Lower lobe of right lung (tissue), 2 donors: ENCODE results near the gene MRFAP1. TPM values are rescaled to one million over a fixed set of nuclear protein-coding genes. Genes with fewer than 3 reads are reported as not detected.

Experiments
- ATAC-seq, 2 donors: fragments of 200-7000 bp; cut with Tn5 transposase; one replicate each; pipeline ENCODE4 v1.9.1; 2020 to 2022; ENCODE audit warnings: mild to moderate bottlenecking in 2 of 2, moderate library complexity in 2 of 2
- DNase-seq: peaks from one replicate; pipeline ENCODE4 v3.0.0-alpha.2; 2020
- H3K27ac ChIP-seq: fragments of 200-600 bp; one replicate; pipeline ENCODE4 v1.8.0; 2022
- H3K27me3 ChIP-seq: fragments of 200-600 bp; one replicate; pipeline ENCODE4 v1.8.0; 2022; ENCODE audit warnings: low read depth
- H3K36me3 ChIP-seq: fragments of 200-600 bp; one replicate; pipeline ENCODE4 v1.8.0; 2022; ENCODE audit warnings: mild to moderate bottlenecking
- H3K4me1 ChIP-seq: fragments of 200-600 bp; one replicate; pipeline ENCODE4 v1.8.0; 2022
- H3K4me3 ChIP-seq: fragments of 200-600 bp; one replicate; pipeline ENCODE4 v1.8.0; 2022; ENCODE audit warnings: mild to moderate bottlenecking
- H3K9me3 ChIP-seq: fragments of 200-600 bp; one replicate; pipeline ENCODE4 v1.8.0; 2022
- intact Hi-C: fragments of 100-400 bp; cut with DNase I; formaldehyde crosslinking; loops from one replicate; pipeline ENCODE4 v1.11.0; 2022
- total RNA-seq: library from RNA; stranded (reverse); fragmentation: NEBNext Ultra II Directional; extraction: Animal tissue kit (Norgen Biotek cat#: 25700); gene quantifications from one replicate; pipeline ENCODE4 v1.2.1, GENCODE V29; 2021
- TF ChIP-seq, protein P1 (sequence below): fragments of 200-600 bp; IDR thresholded peaks from one replicate; pipeline ENCODE4 v1.8.0; 2022; ENCODE audit warnings: antibody characterized with exemption, mild to moderate bottlenecking
- donor health status: DM: no; HTN: yes; CAD: no; lungs with severe emphysema.

Gene MRFAP1
- total RNA-seq, 1 donor from 2014 or later, result 211 TPM

DNA sequence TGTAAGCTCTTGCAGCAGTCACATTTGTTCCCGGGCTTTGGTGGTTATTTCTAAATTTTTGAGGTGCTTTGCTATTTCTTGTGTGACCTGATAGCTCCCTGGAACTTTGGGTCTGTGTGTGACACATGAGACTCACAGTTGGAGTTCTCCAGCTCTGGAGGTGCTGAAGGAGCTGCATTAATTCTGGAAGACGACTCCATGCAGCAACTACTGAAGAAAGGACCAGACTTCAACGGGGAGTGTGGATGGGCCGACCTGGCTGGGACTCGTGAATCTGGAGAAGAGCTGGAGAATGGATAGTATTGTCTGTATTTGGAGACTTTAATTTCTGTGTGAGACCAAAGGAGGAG, 1.5 kb downstream of the MRFAP1 start:
- TF ChIP-seq, protein P1, sequence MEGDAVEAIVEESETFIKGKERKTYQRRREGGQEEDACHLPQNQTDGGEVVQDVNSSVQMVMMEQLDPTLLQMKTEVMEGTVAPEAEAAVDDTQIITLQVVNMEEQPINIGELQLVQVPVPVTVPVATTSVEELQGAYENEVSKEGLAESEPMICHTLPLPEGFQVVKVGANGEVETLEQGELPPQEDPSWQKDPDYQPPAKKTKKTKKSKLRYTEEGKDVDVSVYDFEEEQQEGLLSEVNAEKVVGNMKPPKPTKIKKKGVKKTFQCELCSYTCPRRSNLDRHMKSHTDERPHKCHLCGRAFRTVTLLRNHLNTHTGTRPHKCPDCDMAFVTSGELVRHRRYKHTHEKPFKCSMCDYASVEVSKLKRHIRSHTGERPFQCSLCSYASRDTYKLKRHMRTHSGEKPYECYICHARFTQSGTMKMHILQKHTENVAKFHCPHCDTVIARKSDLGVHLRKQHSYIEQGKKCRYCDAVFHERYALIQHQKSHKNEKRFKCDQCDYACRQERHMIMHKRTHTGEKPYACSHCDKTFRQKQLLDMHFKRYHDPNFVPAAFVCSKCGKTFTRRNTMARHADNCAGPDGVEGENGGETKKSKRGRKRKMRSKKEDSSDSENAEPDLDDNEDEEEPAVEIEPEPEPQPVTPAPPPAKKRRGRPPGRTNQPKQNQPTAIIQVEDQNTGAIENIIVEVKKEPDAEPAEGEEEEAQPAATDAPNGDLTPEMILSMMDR, result no peak
- H3K27ac ChIP-seq, result peak overlapping the region; percentile 96
- no peaks in the 10 kb centered on the region for H3K27me3 ChIP-seq
- peaks cover 21% of the 10 kb centered on the region for H3K4me1 ChIP-seq
- ATAC-seq (no peak), DNase-seq (no peak)
- H3K9me3 ChIP-seq, result no peaks in the 10 kb centered on the region
- peaks cover 22% of the 10 kb centered on the region for H3K36me3 ChIP-seq
- intact Hi-C loops, result no loop called here
- peak overlapping the region; percentile 92 for H3K4me3 ChIP-seq

DNA sequence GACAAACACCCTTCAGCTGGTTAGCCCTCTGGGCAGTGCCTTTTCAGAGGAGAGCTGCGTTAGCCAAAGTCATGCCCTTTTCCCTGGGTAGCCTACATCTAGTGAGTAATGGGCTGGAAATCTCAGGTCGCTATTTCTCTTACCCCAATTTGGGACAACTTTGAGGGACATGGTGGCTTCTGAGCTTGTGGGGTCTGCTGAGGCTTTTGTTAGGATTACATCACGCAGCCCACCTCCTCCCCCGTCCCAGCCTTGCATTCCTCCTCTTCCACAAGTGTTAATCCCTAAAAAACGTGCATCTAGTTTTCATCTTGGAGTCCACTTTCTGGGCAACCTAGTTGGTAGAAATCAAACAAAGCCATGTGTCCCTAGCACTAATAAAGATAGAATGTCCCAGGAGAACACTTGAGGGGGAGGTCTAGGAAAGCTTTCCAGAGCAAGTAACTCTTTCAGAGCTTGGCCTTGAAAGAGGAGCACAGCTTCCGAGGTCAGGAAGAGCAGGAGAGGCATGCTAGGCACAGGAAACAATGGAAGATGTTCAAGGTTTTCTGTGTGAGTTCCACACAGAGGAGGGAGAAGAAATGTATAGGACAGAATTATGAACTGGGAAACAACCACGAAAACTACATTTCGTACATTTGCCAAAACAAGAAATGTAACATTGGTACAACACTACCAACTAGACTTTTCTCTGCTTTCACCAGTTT, 2.8 kb downstream of the MRFAP1 start:
- no peaks in the 10 kb centered on the region for H3K27me3 ChIP-seq
- intact Hi-C loops, result no loop called here
- TF ChIP-seq, protein P1, result no peak
- H3K9me3 ChIP-seq, result no peaks in the 10 kb centered on the region
- no peak overlapping the region for H3K4me3 ChIP-seq
- H3K4me1 ChIP-seq, result peaks cover 21% of the 10 kb centered on the region
- DNase-seq, result no peak
- ATAC-seq, result no peak
- H3K36me3 ChIP-seq, result peaks cover 22% of the 10 kb centered on the region
- H3K27ac ChIP-seq, result no peak overlapping the region

DNA sequence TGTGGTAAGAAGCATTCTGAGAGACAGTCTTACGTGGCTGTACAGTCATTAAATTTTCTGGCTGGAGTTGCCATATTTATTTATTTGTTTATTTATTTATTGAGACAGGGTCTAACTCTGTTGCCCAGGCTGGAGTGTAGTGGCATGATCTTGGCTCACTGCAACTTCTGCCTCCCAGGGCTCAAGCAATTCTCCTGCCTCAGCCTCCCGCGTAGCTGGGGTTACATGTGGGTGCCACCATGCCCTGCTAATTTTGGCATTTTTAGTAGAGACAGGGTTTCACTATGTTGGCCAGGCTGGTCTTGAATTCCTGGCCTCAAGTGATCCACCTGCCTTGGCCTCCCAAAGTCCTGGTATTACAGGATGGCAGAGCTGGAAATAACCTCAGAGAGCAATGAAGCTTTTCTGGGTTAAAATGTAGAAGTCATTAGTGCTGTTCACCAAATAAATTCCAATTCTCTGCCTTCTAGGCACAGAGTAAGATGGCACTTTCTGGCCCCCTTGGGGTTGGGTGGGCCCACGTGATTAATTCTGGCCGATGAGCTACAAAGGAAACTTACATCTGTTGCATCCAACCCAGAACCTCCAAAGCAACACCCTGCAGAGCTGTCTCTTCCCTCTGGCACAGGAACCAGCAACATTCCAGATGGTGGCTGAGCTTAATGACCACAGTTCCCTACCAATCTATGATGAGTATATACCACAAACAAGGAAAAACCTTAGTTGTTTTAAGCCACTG, 4.5 kb downstream of the MRFAP1 start:
- H3K9me3 ChIP-seq, result no peaks in the 10 kb centered on the region
- intact Hi-C loops, result no loop called here
- TF ChIP-seq, protein P1, result no peak
- no peak for ATAC-seq
- DNase-seq, result no peak
- no peak overlapping the region for H3K4me3 ChIP-seq
- no peaks in the 10 kb centered on the region for H3K27me3 ChIP-seq
- H3K27ac ChIP-seq, result no peak overlapping the region
- peaks cover 22% of the 10 kb centered on the region for H3K36me3 ChIP-seq
- H3K4me1 ChIP-seq, result peaks cover 21% of the 10 kb centered on the region

DNA sequence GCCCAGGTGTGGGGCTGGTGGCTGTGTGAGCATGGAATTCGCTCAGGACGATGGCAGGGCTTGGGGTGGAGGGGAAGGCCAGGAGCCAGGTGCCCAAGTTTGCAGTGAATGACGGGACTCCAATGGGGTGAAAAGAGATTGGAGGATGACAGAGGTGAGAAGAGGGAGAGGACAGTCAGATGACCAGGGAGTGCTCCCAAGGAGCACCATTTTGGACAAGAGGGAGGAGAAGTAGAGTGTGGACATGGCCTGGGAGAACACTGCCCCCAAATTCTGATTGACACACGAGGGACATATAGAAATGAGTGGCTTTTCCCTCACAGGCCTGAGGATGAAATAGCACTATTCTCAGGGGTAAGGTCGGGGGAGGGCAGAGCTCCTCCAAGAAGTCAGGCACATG, 6.7 kb downstream of the MRFAP1 start:
- no peak overlapping the region for H3K27ac ChIP-seq
- TF ChIP-seq, protein P1, result no peak
- H3K27me3 ChIP-seq, result no peaks in the 10 kb centered on the region
- H3K36me3 ChIP-seq, result peaks cover 15% of the 10 kb centered on the region
- no peaks in the 10 kb centered on the region for H3K9me3 ChIP-seq
- ATAC-seq, result no peak
- peaks cover 14% of the 10 kb centered on the region for H3K4me1 ChIP-seq
- intact Hi-C loops, result no loop called here
- no peak overlapping the region for H3K4me3 ChIP-seq
- no peak for DNase-seq

DNA sequence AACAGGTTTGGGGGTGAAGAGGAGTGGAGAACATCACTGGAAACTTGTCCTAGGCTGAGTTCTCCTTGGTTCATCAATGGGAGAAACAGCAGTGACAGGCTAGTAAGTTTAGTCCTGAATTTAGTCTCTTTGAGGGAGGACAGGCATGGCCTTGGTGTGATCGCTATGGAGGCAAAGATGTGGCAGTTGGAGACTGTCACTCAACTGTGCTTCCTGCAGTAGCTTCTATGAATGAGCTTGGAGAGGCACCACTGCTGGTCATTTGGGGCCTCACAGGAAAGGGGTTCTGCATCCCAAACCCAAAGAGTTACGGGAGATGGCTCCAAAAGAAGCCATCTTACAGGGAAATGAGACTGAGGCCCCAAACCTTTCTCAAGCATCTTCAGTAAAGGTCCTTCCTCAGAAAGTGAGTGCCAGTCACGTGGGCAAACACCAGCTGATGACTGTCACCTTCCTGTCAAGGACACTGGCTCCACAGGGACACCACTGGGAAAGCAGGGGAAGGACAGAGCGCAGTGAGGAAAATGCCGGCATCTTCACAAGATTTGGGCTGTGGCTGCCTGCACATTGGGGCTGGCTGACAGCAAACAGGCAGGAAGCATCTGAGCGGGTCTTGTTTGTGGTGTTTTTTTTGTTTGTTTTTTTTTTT, 7.2 kb downstream of the MRFAP1 start:
- Histone ChIP-seq H3K4me1 (peaks cover 8% of the 10 kb centered on the region), H3K27ac (no peak overlapping the region), H3K36me3 (peaks cover 10% of the 10 kb centered on the region), H3K9me3 (no peaks in the 10 kb centered on the region), H3K4me3 (no peak overlapping the region), H3K27me3 (no peaks in the 10 kb centered on the region)
- TF ChIP-seq, protein P1, result no peak
- DNase-seq (no peak), ATAC-seq (no peak)
- intact Hi-C loops, result no loop called here
